Brain microvascular endothelial cell (primary cell): ENCODE results near the gene ARHGAP15.

Source experiments
- DNase-seq: peaks from one replicate; pipeline ENCODE4 v3.0.0-alpha.2; 2020
- H3K27ac ChIP-seq: fragments of 250-450 bp; sonication (Bioruptor Pico); 2 replicates; pipeline ENCODE4 v1.5.1; 2020; ENCODE audit warnings: mild to moderate bottlenecking, moderate library complexity
- H3K27me3 ChIP-seq: fragments of 250-450 bp; sonication (Bioruptor Pico); replicated peaks from 2 replicates; pipeline ENCODE4 v1.5.1; 2020; ENCODE audit warnings: mild to moderate bottlenecking
- H3K36me3 ChIP-seq: fragments of 250-450 bp; sonication (Bioruptor Pico); replicated peaks from 2 replicates; pipeline ENCODE4 v1.5.1; 2020; ENCODE audit warnings: mild to moderate bottlenecking
- H3K4me3 ChIP-seq: 2 replicates; pipeline ENCODE4 v1.5.1; 2011; ENCODE audit warnings: low read depth, mild to moderate bottlenecking, control low read depth, low read length, moderate library complexity
- CTCF ChIP-seq: IDR thresholded peaks from 2 replicates; pipeline ENCODE4 v1.5.1; 2011; ENCODE audit warnings: low read depth, mild to moderate bottlenecking, moderate library complexity, low read length, control low read depth, inconsistent platforms; ENCODE audit errors: missing control alignments
- in situ Hi-C: cut with HindIII; loops from 2 replicates; pipeline ENCODE4 v1.10.0; 2017; ENCODE audit warnings: low sequenced_read_pairs, low pct_ligation_motif_present

Gene ARHGAP15

GRCh38 chr2:143816916-143817315 lies 687.7 kb downstream of the ARHGAP15 start:
- H3K27me3 ChIP-seq: no peaks in the 10 kb centered on the region
- H3K4me3 ChIP-seq: no peak overlapping the region
- in situ Hi-C loops: no loop called here
- TF ChIP-seq CTCF: no peak
- H3K27ac ChIP-seq: no peak overlapping the region
- DNase-seq: no peak
- H3K36me3 ChIP-seq: no peaks in the 10 kb centered on the region
